SH-SY5Y (cell line): ENCODE data around the gene ALG5.

Experiments
- GATA2 ChIP-seq: IDR thresholded peaks from 2 replicates; pipeline ENCODE4 v1.6.1; 2011; ENCODE audit warnings: mild to moderate bottlenecking, low read depth, low read length
- GATA3 ChIP-seq: IDR thresholded peaks from 2 replicates; pipeline ENCODE4 v1.6.1; 2011; ENCODE audit warnings: low read depth, mild to moderate bottlenecking, low read length, moderate library complexity

GRCh38 chr13:36950330-36950729 is 48.8 kb downstream of the ALG5 start:
- TF ChIP-seq GATA2 (no peak), GATA3 (peak; percentile 21; the same call in 1 of the 2 replicates)
